ENCODE data around the gene LIPC. TPM values are rescaled to one million over a fixed set of nuclear protein-coding genes. Genes with fewer than 3 reads are reported as not detected.

Gene LIPC
- total RNA-seq, 1 experiment from 2014 or later = not detected

DNA sequence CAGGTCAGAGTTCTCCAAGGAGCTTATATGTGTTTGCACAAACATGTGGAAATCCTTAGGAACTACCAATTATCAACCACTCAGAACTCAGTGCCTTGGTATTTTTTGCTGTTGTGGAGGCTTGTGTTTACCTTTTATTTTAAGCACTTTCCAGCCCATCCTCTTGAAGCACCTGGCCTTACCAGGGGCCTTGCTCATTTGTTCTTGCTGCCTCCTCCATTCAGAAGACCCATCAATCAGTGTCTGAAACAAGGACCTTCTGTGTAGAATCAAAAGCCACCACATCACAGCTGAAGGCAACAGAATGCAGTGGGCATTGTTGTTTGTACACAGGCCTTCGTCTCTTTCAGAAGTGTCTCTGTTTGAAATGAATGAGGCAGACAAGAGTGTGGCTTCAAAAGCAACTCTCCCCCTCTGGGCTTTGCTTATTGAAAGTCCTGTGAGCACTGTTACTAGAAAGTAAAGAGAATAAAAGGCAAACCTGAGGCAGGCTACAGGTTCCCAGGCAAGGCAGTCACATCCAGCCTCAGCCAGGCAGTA is 24.5 kb upstream of the LIPC start:
- CTCF ChIA-PET = no interaction called here
- Mint-ChIP-seq H3K4me1 (peaks cover 5% of the 10 kb centered on the region), H3K27ac (no peak overlapping the region), H3K36me3 (no peaks in the 10 kb centered on the region), H3K4me3 (no peak overlapping the region), H3K9me3 (no peaks in the 10 kb centered on the region), H3K27me3 (ENCODE audit: low read depth) (no peaks in the 10 kb centered on the region; the same call in 1 of the 2 replicates)
- no peak for DNase-seq (ENCODE audit: low spot score)
- TF ChIP-seq GRHL2 (CRISPR knock-in tag; IDR thresholded peaks at IDR 0.05; ENCODE audit: insufficient replicate concordance, severe bottlenecking) (no peak), ZNF219 (CRISPR knock-in tag; IDR thresholded peaks at IDR 0.05; ENCODE audit: borderline replicate concordance) (no peak), ATF1 (CRISPR knock-in tag; IDR thresholded peaks at IDR 0.05) (no peak)
- TF ChIP-seq, protein P1, sequence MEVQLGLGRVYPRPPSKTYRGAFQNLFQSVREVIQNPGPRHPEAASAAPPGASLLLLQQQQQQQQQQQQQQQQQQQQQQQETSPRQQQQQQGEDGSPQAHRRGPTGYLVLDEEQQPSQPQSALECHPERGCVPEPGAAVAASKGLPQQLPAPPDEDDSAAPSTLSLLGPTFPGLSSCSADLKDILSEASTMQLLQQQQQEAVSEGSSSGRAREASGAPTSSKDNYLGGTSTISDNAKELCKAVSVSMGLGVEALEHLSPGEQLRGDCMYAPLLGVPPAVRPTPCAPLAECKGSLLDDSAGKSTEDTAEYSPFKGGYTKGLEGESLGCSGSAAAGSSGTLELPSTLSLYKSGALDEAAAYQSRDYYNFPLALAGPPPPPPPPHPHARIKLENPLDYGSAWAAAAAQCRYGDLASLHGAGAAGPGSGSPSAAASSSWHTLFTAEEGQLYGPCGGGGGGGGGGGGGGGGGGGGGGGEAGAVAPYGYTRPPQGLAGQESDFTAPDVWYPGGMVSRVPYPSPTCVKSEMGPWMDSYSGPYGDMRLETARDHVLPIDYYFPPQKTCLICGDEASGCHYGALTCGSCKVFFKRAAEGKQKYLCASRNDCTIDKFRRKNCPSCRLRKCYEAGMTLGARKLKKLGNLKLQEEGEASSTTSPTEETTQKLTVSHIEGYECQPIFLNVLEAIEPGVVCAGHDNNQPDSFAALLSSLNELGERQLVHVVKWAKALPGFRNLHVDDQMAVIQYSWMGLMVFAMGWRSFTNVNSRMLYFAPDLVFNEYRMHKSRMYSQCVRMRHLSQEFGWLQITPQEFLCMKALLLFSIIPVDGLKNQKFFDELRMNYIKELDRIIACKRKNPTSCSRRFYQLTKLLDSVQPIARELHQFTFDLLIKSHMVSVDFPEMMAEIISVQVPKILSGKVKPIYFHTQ (CRISPR knock-in tag; IDR thresholded peaks at IDR 0.05) = no peak
- no peak for ATAC-seq
- POLR2A ChIA-PET = no interaction called here

DNA sequence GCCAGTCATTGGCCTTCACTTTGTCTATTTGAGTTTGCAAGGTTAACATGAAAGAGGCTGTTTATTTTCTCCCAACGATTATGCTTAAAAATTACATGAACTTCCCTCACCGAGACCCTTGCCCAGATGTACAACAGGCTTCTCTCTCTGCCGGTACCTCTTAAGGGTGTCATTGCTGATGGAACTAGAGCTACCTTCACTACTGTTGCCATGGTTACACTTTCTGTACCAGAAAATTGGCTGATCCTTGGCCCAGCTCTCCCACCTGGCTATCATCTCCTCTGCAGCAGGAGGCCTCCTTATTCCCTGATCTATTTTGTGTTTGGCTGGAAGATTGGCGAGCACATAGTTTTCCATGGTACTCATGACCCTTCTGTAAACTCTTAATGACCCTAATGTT is 24.0 kb upstream of the LIPC start:
- TF ChIP-seq, protein P2, sequence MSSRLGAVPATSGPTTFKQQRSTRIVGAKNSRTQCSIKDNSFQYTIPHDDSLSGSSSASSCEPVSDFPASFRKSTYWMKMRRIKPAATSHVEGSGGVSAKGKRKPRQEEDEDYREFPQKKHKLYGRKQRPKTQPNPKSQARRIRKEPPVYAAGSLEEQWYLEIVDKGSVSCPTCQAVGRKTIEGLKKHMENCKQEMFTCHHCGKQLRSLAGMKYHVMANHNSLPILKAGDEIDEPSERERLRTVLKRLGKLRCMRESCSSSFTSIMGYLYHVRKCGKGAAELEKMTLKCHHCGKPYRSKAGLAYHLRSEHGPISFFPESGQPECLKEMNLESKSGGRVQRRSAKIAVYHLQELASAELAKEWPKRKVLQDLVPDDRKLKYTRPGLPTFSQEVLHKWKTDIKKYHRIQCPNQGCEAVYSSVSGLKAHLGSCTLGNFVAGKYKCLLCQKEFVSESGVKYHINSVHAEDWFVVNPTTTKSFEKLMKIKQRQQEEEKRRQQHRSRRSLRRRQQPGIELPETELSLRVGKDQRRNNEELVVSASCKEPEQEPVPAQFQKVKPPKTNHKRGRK (CRISPR knock-in tag; IDR thresholded peaks at IDR 0.05; ENCODE audit: borderline replicate concordance) = no peak
- no peak for TF ChIP-seq SMAD4 (CRISPR knock-in tag; IDR thresholded peaks at IDR 0.05)
- TF ChIP-seq, protein P3, sequence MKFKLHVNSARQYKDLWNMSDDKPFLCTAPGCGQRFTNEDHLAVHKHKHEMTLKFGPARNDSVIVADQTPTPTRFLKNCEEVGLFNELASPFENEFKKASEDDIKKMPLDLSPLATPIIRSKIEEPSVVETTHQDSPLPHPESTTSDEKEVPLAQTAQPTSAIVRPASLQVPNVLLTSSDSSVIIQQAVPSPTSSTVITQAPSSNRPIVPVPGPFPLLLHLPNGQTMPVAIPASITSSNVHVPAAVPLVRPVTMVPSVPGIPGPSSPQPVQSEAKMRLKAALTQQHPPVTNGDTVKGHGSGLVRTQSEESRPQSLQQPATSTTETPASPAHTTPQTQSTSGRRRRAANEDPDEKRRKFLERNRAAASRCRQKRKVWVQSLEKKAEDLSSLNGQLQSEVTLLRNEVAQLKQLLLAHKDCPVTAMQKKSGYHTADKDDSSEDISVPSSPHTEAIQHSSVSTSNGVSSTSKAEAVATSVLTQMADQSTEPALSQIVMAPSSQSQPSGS (CRISPR knock-in tag; IDR thresholded peaks at IDR 0.05; ENCODE audit: borderline replicate concordance, low read depth) = no peak
- ChIA-PET CTCF (no interaction called here), POLR2A (no interaction called here)
- no peak overlapping the region for H3K4me3 Mint-ChIP-seq
- H3K36me3 Mint-ChIP-seq = no peaks in the 10 kb centered on the region
- H3K27ac Mint-ChIP-seq = no peak overlapping the region
- no peak for ATAC-seq
- no peak for DNase-seq (ENCODE audit: low spot score)
- no peaks in the 10 kb centered on the region; the same call in 1 of the 2 replicates for H3K27me3 Mint-ChIP-seq (ENCODE audit: low read depth)
- H3K9me3 Mint-ChIP-seq = no peaks in the 10 kb centered on the region
- peaks cover 5% of the 10 kb centered on the region for H3K4me1 Mint-ChIP-seq

DNA sequence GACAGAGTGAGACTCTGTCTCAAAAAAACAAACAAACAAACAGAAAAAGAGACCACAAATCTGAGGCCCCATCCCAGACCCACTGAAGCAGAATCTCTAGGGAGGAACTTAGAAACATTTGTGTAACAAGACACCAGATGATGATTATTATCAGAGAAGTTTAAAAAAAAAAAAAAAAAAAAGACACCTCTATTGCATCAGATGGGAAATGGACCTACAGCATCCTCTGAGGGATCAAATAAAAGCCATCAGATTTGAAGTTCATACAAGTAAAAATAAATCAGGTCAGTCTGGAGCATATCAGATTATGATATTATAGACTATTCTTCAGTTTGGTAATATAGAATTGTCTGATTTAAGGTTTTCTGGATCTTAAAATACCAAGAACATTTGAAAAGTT is 21.9 kb upstream of the LIPC start:
- no peak overlapping the region for H3K27ac Mint-ChIP-seq
- H3K4me3 Mint-ChIP-seq = no peak overlapping the region
- H3K36me3 Mint-ChIP-seq = peaks cover 3% of the 10 kb centered on the region; the same call in 1 of the 2 replicates
- peaks cover 5% of the 10 kb centered on the region for H3K4me1 Mint-ChIP-seq
- ATAC-seq (no peak), DNase-seq (ENCODE audit: low spot score) (no peak)
- ChIA-PET POLR2A (no interaction called here), CTCF (interaction anchor here (1.7 kb wide), 1 partner anchor 140 kb away, joined by 4 read pairs; no protein-coding TSS in a partner anchor)
- H3K9me3 Mint-ChIP-seq = peaks cover 15% of the 10 kb centered on the region
- no peaks in the 10 kb centered on the region; the same call in 1 of the 2 replicates for H3K27me3 Mint-ChIP-seq (ENCODE audit: low read depth)
- no peak for TF ChIP-seq TP53 (CRISPR knock-in tag; IDR thresholded peaks at IDR 0.05)
- no peak for TF ChIP-seq ZNF232 (CRISPR knock-in tag; IDR thresholded peaks at IDR 0.05)
- TF ChIP-seq TCF7 (CRISPR knock-in tag; IDR thresholded peaks at IDR 0.05; ENCODE audit: low read depth) = no peak
- TF ChIP-seq FOXK1 (CRISPR knock-in tag; IDR thresholded peaks at IDR 0.05) = no peak
- no peak for TF ChIP-seq TEAD1 (CRISPR knock-in tag; IDR thresholded peaks at IDR 0.05)
- TF ChIP-seq, protein P4, sequence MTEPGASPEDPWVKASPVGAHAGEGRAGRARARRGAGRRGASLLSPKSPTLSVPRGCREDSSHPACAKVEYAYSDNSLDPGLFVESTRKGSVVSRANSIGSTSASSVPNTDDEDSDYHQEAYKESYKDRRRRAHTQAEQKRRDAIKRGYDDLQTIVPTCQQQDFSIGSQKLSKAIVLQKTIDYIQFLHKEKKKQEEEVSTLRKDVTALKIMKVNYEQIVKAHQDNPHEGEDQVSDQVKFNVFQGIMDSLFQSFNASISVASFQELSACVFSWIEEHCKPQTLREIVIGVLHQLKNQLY (CRISPR knock-in tag; IDR thresholded peaks at IDR 0.05) = no peak
- TF ChIP-seq, protein P5, sequence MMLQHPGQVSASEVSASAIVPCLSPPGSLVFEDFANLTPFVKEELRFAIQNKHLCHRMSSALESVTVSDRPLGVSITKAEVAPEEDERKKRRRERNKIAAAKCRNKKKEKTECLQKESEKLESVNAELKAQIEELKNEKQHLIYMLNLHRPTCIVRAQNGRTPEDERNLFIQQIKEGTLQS (CRISPR knock-in tag; conservative IDR thresholded peaks at IDR 0.05) = no peak
- TF ChIP-seq NR1H2 (CRISPR knock-in tag; IDR thresholded peaks at IDR 0.05) = no peak
- TF ChIP-seq OVOL2 (CRISPR knock-in tag; IDR thresholded peaks at IDR 0.05; ENCODE audit: borderline replicate concordance) = no peak
- TF ChIP-seq ESRRA (CRISPR knock-in tag; IDR thresholded peaks at IDR 0.05; ENCODE audit: borderline replicate concordance) = no peak
- TF ChIP-seq, protein P6, sequence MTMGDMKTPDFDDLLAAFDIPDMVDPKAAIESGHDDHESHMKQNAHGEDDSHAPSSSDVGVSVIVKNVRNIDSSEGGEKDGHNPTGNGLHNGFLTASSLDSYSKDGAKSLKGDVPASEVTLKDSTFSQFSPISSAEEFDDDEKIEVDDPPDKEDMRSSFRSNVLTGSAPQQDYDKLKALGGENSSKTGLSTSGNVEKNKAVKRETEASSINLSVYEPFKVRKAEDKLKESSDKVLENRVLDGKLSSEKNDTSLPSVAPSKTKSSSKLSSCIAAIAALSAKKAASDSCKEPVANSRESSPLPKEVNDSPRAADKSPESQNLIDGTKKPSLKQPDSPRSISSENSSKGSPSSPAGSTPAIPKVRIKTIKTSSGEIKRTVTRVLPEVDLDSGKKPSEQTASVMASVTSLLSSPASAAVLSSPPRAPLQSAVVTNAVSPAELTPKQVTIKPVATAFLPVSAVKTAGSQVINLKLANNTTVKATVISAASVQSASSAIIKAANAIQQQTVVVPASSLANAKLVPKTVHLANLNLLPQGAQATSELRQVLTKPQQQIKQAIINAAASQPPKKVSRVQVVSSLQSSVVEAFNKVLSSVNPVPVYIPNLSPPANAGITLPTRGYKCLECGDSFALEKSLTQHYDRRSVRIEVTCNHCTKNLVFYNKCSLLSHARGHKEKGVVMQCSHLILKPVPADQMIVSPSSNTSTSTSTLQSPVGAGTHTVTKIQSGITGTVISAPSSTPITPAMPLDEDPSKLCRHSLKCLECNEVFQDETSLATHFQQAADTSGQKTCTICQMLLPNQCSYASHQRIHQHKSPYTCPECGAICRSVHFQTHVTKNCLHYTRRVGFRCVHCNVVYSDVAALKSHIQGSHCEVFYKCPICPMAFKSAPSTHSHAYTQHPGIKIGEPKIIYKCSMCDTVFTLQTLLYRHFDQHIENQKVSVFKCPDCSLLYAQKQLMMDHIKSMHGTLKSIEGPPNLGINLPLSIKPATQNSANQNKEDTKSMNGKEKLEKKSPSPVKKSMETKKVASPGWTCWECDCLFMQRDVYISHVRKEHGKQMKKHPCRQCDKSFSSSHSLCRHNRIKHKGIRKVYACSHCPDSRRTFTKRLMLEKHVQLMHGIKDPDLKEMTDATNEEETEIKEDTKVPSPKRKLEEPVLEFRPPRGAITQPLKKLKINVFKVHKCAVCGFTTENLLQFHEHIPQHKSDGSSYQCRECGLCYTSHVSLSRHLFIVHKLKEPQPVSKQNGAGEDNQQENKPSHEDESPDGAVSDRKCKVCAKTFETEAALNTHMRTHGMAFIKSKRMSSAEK (CRISPR knock-in tag; IDR thresholded peaks at IDR 0.05; ENCODE audit: borderline replicate concordance) = no peak
- no peak for TF ChIP-seq SOX15 (CRISPR knock-in tag; IDR thresholded peaks at IDR 0.05)
- no peak for TF ChIP-seq ZNF263 (CRISPR knock-in tag; IDR thresholded peaks at IDR 0.05; ENCODE audit: low read depth)
- TF ChIP-seq GTF2I (CRISPR knock-in tag; conservative IDR thresholded peaks at IDR 0.05) = no peak
